HFFc6 (cell line): ENCODE measurements around the gene FBXW12. TPM values are rescaled to one million over a fixed set of nuclear protein-coding genes. Genes with fewer than 3 reads are reported as not detected.

Experiments used
- DNase-seq: peaks from one replicate; pipeline ENCODE4 v3.0.0-alpha.2; 2018
- H3K27ac Mint-ChIP-seq: 2 replicates; pipeline ENCODE4 v1.8.0; 2020; ENCODE audit warnings: mild to moderate bottlenecking, mixed read lengths
- H3K27me3 Mint-ChIP-seq: 2 replicates; pipeline ENCODE4 v1.8.0; 2021; ENCODE audit warnings: mild to moderate bottlenecking, moderate library complexity, mixed read lengths; ENCODE audit not compliant: insufficient read depth
- H3K36me3 Mint-ChIP-seq: 2 replicates; pipeline ENCODE4 v1.8.0; 2021; ENCODE audit warnings: low read depth, mixed read lengths
- H3K4me1 Mint-ChIP-seq: 2 replicates; pipeline ENCODE4 v1.8.0; 2020; ENCODE audit warnings: low read depth, mixed read lengths
- H3K4me3 Mint-ChIP-seq: 2 replicates; pipeline ENCODE4 v1.8.0; 2020; ENCODE audit warnings: mild to moderate bottlenecking, moderate library complexity, mixed read lengths
- H3K9me3 Mint-ChIP-seq: 2 replicates; pipeline ENCODE4 v1.8.0; 2020; ENCODE audit warnings: mild to moderate bottlenecking, mixed read lengths
- total RNA-seq, 6 experiments: library from RNA; stranded (reverse); fragmentation: NEBNext Ultra II Directional; extraction: Animal tissue kit (Norgen Biotek cat#: 25700); gene quantifications; 2 replicates in 1 of 6; 3 replicates in 5 of 6; pipeline ENCODE4 v1.2.3, GENCODE V29; 2021
- TF ChIP-seq, protein P1 (sequence below): fragments of 200-600 bp; sonication (generic); IDR thresholded peaks from 2 replicates; pipeline ENCODE4 v1.5.0; 2021; ENCODE audit warnings: antibody characterized with exemption, mild to moderate bottlenecking

FBXW12 gene
- total RNA-seq, 6 experiments from 2014 or later: not detected

GRCh38 chr3:48388966-48389365 is 16.9 kb downstream of the FBXW12 start:
- Mint-ChIP-seq H3K9me3 (peaks cover 10% of the 10 kb centered on the region), H3K36me3 (no peaks in the 10 kb centered on the region; the same call in 1 of the 2 replicates), H3K4me3 (no peak overlapping the region), H3K4me1 (no peaks in the 10 kb centered on the region), H3K27me3 (peaks cover 24% of the 10 kb centered on the region), H3K27ac (no peak overlapping the region)
- TF ChIP-seq, protein P1, sequence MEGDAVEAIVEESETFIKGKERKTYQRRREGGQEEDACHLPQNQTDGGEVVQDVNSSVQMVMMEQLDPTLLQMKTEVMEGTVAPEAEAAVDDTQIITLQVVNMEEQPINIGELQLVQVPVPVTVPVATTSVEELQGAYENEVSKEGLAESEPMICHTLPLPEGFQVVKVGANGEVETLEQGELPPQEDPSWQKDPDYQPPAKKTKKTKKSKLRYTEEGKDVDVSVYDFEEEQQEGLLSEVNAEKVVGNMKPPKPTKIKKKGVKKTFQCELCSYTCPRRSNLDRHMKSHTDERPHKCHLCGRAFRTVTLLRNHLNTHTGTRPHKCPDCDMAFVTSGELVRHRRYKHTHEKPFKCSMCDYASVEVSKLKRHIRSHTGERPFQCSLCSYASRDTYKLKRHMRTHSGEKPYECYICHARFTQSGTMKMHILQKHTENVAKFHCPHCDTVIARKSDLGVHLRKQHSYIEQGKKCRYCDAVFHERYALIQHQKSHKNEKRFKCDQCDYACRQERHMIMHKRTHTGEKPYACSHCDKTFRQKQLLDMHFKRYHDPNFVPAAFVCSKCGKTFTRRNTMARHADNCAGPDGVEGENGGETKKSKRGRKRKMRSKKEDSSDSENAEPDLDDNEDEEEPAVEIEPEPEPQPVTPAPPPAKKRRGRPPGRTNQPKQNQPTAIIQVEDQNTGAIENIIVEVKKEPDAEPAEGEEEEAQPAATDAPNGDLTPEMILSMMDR: no peak
- DNase-seq: no peak

DNA sequence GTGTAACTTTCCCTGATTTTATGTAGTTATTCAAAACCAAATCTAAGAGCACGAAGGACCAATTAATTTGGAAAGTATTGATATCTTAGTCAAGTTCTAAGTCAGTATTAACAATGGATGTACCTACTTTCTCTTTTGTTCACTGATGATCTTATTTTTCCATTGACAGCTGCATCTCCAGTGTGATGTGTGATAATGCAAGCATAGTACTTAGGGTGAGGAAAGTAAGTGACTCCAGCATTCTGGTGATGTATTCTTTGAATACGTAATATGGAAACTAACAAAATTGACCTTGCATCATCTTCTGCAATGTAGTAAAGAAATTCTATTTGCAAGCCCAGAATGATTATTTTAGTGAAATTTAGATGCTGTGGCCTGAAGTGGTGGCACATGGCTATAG is 22.4 kb downstream of the FBXW12 start:
- no peaks in the 10 kb centered on the region for H3K9me3 Mint-ChIP-seq
- H3K4me1 Mint-ChIP-seq: no peaks in the 10 kb centered on the region
- TF ChIP-seq, protein P1: no peak
- H3K4me3 Mint-ChIP-seq: no peak overlapping the region
- peaks cover 30% of the 10 kb centered on the region for H3K27me3 Mint-ChIP-seq
- H3K27ac Mint-ChIP-seq: no peak overlapping the region
- no peaks in the 10 kb centered on the region for H3K36me3 Mint-ChIP-seq
- no peak for DNase-seq

GRCh38 chr3:48395714-48396113 is 23.7 kb downstream of the FBXW12 start:
- DNase-seq: no peak
- H3K27me3 Mint-ChIP-seq: peaks cover 27% of the 10 kb centered on the region
- TF ChIP-seq, protein P1: no peak
- H3K36me3 Mint-ChIP-seq: no peaks in the 10 kb centered on the region
- H3K4me3 Mint-ChIP-seq: no peak overlapping the region
- no peaks in the 10 kb centered on the region for H3K9me3 Mint-ChIP-seq
- no peak overlapping the region for H3K27ac Mint-ChIP-seq
- peaks cover 2% of the 10 kb centered on the region for H3K4me1 Mint-ChIP-seq

- Mint-ChIP-seq H3K9me3 (no peaks in the 10 kb centered on the region), H3K4me1 (peaks cover 23% of the 10 kb centered on the region), H3K4me3 (no peak overlapping the region), H3K36me3 (peaks cover 2% of the 10 kb centered on the region; the same call in 1 of the 2 replicates), H3K27me3 (peaks cover 19% of the 10 kb centered on the region), H3K27ac (no peak overlapping the region)
- DNase-seq: no peak
- TF ChIP-seq, protein P1: no peak
These were observed 26.0 kb downstream of the FBXW12 start for GRCh38 chr3:48397767-48398681.

- Mint-ChIP-seq H3K4me3 (no peak overlapping the region), H3K36me3 (peaks cover 5% of the 10 kb centered on the region; the same call in 1 of the 2 replicates), H3K27me3 (peaks cover 16% of the 10 kb centered on the region), H3K27ac (no peak overlapping the region), H3K9me3 (no peaks in the 10 kb centered on the region), H3K4me1 (peaks cover 23% of the 10 kb centered on the region)
- TF ChIP-seq, protein P1: no peak
- DNase-seq: no peak
These were observed 26.8 kb downstream of the FBXW12 start for GRCh38 chr3:48398701-48399386.
